Keratinocyte (primary cell): Measurements from ENCODE around the gene DYNC1I1.

Experiments used
- CTCF ChIP-seq, 3 experiments: IDR thresholded peaks in 1 of 3; conservative IDR thresholded peaks in 1 of 3; optimal IDR thresholded peaks in 1 of 3; 2 replicates in 2 of 3; 3 replicates in 1 of 3; pipeline versions ENCODE3 to v1.5.1; 2011; ENCODE audit warnings: low read length in 3 of 3, mild to moderate bottlenecking in 3 of 3, moderate library complexity in 2 of 3, control low read depth in 1 of 3, inconsistent platforms in 1 of 3; ENCODE audit not compliant: insufficient read depth in 2 of 3; ENCODE audit errors: extremely low read depth in 1 of 3
- EZH2 ChIP-seq: IDR thresholded peaks from one replicate; pipeline ENCODE4 v1.6.1; 2012; ENCODE audit warnings: inconsistent platforms, mild to moderate bottlenecking, low read length, moderate library complexity

GRCh38 chr7:95800787-95801186, 28.4 kb downstream of the DYNC1I1 start:
- TF ChIP-seq CTCF (optimal IDR thresholded peaks at IDR 0.05 in 1 of 3, IDR thresholded peaks at IDR 0.05 in 1 of 3, conservative IDR thresholded peaks at IDR 0.05 in 1 of 3; ENCODE audit: extremely low read depth in 1 of 3, insufficient read depth in 2 of 3, low read length in 3 of 3): no peak
- TF ChIP-seq EZH2: no peak
